HG02981 (cell line): ENCODE measurements around the gene NAA15.
A peak's percentile ranks its signal among the peaks of the same experiment; 100 is the strongest.
"Not testable (repeated sequence)": the region's sequence is repeated elsewhere in the genome, so short reads cannot be mapped to it uniquely, and the experiment has no call there.

Experiments
- ATAC-seq: cut with Tn5 transposase; IDR thresholded peaks from one replicate; pipeline ENCODE4 v1.9.1; 2021; ENCODE audit warnings: mild to moderate bottlenecking, moderate library complexity; ENCODE audit not compliant: unreplicated experiment

The NAA15 gene

DNA sequence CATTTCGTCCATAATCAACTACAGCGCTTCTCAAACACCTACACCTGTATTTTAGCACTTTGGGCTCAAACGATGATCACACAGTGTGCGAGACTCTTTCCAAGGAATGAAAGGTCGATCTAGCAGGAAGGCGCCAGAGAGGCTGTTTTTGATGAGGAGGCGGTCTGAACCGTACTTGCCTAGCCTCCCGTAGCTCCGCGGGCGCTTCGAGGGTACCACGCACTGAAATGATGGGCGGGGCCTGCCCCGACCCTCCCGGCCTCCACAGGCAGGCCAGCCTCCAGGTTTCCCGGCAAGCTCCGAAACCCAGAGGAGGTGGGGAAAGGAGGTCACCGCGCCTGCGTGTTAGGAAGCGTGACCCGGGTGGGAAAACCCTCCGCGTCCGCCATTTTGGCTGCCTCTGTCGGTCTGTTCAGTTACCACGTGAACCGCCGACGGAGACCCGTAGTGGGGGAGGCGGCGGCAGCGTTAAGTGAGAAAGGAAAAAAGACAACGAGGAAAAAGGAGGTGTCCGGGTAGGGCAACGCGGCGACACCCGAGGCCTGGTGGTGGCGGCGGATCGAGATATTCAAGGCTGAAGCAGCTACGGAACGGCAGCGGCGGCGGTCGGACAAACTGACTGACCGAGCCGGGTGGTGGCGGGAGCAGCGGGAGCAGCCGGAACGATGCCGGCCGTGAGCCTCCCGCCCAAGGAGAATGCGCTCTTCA lies at the start of gene NAA15:
TSS of gene NAA15 (plus strand) at position 393 of the 708 bp plus-strand sequence. CDS start at position 666, 273 bp downstream.
- peak; percentile 76 for ATAC-seq

DNA sequence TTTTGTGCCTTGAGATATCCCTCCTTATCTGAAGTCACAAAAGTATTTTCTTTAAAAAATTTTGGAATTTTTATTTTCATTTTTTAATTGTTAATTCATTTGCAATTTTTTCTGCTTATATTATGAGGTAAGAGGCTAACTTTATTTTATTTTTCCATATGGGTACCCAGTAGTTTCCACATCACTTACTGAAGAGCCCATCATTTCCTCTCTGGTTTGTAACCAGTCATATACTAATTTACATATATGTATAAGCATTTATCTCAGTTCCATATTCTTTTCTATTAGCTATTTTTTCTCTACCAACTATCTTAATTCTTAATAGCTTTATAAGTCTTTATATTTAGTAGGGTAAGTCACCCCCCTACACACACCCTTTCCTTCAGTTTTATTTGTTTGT lies 48.3 kb upstream of the NAA15 start:
- no peak for ATAC-seq

DNA sequence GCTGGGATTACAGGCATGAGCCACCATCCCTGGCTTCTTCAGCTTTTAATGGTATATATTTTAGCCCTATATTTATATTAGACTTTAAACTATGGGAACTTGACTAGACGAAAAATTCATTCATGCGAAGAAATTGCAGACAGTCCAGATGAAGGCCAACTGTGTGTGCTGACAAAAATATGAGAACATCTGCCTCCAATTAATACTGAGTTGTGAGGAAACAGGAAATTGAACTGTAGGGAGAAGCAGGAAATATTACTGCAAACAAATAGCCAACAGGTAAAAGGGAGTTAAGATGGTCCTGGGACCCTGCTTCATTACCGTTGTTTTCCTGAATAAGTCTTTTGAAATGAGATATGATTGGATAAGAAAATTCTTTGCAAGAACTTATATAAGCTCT lies 47.6 kb upstream of the NAA15 start:
- ATAC-seq = no peak

DNA sequence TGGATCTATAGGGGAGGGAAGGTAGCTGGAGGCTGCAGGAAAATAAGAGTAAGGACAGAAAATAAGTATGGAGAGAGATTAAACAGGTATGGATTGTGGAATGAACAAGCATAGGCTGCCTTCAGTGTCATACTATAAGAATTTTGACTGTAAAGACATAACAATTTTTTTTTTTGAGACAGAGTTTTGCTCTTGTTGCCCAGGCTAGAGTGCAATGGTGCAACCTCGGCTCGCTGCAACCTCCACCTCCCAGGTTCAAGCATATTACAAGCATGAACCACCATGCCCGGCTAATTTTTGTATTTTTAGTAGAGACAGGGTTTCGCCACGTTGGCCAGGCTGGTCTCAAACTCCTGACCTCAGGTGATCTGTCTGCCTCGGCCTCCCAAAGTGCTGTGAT lies 45.7 kb upstream of the NAA15 start:
- not testable (repeated sequence) for ATAC-seq

DNA sequence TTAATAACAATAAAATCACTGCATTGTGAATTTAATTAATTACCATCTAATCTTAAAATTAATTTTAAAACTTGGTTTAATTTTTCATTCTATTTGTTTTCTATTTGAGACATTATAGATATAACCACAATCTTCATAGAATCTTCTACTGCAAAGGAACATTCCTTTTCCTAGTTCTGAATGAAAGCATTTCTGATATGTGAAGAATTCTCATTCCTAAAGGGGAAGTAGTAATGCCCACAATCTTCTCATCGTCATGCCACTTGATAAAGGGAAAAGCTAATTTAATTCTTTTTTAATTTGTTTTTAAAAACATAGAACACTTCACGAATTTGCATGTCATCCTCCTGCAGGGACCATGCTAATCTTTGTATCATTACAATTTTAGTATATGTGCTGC lies 45.0 kb upstream of the NAA15 start:
- ATAC-seq = no peak

DNA sequence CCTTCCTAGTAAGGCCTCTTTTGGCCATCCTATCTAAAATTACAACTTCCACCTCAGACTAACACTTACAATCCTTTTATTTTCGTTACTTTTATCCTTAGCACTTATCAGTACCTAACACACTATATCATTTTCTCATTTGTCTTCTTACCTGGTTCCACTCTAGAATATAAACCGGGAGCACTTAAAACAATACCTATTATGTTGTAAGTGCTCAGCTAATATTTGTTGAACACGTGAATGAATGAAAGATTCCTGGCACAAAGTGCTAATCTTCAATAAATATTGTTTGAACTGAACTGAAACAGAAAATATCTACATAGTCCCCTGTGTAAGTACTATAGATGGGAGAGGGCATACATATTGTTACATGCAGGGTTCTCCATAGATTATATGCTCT lies 35.7 kb upstream of the NAA15 start:
- no peak for ATAC-seq

DNA sequence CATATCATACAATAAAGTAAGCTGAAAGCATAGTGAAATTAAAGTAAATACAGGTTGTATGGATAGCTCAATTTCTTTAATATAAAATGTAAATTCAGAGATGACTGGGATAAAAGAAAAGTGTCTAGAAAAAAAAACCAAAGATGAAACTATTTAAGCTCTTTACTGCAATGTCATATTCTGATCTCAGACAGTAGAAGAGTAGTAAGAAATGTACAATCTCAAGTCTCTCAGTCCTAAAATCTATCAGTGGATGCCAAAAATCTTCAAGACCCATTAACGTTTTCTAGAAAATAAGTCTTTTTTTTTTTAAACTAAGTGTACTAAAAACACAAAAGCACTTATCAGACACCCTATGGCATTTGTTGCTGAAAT lies 35.1 kb upstream of the NAA15 start:
- ATAC-seq = peak; percentile 0

DNA sequence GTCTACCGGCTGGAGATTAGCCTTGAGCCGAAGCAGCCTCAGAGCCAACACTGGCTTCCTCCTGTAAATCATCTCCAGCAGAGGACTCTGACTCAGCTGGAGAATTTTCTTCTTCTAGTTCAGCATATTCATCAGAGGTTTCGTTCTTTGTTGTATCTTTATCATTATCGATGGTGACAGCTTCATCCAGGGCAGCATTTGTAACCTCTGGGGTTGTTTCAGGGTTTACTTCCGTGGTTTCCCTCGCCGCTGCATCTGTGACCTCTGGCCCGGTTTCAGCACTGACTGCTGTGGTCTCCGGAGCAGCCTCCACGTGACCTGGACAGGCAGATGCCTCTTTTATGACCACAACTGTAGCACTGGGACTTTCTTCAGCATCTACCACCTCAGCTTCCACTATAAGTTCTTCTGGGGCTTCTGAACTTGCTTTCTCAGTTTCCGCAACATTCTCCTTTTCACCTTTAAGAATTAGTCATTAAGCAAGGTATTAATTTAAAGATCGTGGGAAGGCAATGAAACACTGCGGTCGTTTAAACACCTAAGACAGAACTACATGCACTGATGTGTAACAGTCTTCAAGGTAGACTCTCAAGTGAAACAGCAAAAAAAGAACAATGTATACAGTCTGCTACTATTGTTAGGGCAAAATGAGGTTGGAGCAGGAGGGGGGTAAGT lies 34.6 kb upstream of the NAA15 start:
- peak; percentile 96 for ATAC-seq

DNA sequence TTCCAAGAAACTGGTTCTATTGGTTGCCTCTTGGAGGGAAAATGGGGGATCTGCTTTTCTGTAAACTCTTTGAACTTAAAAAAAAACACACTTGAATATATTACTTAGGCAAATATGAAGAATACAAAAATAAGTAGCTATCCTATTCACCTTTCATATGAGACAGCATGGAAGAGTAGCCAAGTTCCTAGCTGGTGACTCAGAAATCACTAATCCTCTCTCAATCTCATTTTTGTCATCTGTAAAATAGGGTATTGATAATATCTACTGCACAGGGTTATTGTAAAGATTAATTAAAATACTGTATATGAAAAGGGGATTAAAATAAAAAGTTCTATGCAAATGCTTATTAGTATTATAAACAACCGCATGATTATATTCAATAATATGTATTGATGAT lies 34.0 kb upstream of the NAA15 start:
- ATAC-seq = no peak

DNA sequence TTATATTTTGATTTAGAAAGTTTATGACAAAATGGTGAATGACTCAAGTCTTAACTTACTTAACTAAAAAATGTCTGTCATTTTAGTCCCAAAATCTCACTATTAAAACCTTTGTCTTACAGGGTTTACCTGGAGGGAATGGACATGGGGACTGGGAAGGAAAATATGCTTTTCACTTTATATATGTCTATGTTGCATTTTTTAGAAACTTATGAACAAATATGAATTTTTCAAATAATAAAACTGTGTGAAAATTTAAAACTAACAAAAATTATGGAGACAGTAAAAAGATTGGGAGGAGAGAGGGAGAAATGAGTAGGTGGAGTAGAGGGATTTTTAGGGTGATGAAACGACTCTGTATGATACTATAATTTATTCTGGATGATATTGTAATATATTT lies 27.5 kb upstream of the NAA15 start:
- no peak for ATAC-seq

DNA sequence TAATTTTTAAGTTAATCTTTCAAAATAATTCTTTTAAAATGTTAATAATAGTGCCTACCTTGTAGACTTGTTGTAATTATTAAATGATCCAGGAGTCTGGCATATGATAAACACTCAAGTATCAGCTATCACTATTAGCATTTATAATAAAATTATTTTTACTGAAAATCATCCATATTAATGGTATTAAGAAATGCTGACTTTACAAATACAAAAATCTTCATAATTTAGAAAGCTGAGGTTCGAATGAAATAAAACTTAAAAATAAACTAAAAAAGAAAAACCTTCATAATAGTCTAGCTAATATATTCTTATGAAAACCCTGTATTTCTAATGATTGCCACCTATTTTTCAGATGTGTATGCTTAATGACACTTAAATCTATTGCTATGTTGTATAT lies 26.5 kb upstream of the NAA15 start:
- ATAC-seq = no peak

DNA sequence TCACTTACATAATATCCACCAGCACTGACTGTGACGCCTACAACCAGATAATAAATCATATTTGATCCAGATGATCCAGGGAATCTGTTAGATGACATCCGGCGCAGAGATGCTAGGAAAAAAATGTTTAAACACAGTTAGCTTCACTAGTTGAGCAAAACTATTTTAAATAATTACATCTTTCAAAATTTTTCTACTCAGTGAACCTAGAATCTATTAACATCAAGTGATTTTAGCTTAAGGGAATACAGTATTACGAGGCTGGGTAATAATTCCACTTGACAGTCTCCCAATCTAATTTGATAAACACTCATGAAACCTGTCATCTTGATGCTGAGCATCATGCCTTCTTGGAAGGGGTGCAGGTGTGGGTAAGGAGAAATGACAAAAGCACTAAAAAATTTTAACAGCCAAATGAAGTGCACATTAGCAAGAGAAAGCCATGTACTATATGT lies 26.0 kb upstream of the NAA15 start:
- ATAC-seq = no peak

DNA sequence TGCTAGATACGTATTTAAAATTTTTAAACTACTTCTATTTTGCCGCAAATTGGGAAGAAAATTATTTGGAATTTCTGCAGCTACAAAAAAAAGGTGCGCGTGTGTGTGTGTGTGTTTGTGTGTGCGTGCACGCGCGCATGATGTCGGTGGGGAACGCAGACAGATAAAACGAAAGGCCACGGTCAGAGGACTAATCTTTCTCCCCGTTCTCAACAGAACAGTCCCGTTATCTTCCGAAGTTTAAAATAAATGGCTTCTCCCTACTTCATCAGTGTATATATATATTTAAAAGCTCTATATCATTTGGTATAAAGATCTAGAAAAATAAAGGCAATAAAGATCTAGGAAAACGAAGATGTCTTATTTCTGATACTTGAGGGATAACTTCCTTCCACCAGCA lies 22.8 kb upstream of the NAA15 start:
- ATAC-seq = no peak

DNA sequence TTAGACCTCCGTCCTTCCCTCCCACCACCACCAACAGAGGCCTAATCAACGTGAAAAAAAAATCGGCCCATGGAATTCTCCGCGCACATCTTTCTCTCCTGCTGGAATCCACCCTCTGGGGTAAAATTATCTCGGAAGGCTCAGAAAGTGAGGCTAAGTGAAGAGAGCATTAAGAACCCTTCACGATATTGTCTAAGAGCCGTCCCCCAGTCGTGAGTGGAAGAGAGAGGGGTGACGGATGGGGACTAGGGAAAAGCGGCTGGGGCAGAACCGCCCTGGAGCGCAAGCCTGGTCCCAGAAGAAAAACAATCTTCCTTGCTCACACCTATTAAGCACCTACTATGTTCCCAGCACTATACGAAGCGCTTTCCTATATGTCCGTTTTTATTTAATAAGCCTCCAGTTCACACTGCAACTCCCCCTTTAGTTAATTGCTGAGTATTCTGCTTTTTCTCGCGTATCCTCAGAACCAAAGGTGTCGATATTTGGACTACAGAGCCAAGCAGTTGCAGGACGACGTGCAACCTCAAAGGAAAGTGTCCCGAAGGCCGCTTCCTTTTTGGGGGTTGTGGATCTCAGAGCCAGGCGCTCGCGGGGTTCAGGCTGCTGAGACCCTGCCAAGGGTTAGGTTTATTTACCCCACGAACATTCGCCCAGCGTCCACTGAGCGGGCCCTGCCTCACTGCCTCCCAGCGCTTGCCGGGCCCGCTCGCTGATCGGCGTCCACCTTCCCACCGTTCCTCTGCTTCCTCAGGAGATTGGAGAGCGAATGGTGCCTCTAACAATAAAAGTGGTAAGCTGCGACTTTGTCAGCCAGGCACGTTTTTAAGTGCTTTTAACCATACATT lies 22.2 kb upstream of the NAA15 start:
- no peak for ATAC-seq

DNA sequence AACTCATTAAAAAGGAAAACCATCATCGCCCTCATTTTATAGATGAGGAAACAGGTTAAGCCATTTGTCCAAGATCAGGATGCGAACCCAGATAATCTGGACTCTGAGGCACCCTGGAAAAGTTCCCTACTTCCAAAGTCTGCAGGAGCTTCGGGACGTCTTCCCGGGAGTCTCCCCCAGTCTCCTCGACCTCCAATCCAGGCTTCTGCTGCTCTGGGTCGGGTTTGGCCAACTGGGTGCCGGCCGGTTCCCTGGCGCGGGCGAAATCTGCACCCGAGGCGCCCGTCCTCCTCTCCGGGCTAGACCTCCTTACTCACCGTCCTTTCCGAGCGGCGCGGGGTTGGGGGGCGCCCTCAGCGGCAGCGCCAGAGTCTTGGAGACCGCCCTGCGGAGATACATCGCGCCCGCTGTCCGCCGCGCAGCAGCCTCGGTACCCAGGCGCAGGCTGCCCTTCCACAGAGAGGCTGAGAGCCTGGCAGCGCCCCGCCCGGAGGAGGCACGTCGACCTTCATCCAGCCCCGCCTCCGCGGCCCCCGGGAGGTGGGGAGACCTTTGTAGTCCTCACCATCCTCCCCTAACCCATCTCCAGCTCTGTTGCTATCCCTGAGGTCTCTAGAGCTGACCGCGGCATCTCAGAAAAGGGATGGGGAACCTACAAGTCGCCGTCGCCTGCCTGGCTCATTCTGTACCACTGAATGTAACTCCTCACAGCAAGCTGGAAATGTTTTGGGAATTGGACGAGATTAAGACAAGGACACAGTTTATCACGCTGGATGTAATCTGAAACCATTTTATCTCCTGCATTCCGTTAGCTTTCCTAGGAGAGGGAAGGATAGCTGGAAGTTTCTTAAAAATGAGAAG lies 21.3 kb upstream of the NAA15 start, which contains the start of gene MGARP:
TSS of gene MGARP (minus strand) at position 466 of the 861 bp plus-strand sequence. CDS start at position 399, 67 bp downstream.
- ATAC-seq = peak; percentile 50

DNA sequence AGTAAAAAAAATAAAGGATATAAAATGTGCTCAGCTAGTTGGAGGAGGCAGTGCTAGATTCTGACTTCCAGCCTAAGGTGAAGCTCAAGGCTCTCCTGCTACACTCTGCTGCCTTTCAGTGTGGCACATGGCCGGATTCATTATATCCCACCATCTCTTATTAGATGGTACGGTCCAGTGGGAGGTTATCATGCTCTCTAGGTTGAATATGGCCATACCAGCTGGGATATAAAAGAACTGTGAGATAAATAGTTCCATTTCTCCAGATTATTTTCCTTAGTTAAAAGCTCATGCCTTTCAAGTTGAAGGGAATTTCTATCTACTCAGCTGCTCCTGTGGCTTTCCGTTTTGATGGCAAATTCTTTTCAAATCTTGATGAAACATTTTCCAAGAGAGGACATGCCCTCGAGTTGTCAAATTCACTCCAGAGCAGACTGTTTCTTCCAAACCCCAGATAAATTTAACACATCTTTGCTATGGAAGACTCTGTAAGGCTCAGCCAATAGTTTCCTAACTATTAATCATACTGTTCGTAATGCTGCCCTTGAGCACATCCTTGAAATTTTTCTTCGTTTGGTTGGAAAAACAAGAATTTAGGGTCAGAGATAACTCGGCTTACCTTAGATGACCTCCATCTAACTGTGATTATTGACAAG lies 19.1 kb upstream of the NAA15 start:
- ATAC-seq = no peak

DNA sequence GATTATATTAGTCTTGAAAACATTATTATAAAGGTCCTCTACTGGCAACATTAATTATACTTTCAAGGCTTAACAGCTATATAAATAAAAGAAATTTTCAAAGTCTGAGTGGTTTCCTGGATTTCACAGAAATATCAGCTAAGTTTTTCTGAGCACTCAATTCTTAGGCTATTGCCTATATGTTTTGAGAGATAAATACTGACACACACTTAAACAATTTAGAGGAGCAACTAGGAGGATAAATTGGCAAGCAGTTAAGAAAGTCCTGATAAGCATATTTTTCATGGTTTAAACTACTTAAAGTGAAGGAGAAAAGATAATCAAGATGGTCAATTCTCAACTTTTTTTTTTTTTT lies 18.6 kb upstream of the NAA15 start:
- ATAC-seq = no peak

DNA sequence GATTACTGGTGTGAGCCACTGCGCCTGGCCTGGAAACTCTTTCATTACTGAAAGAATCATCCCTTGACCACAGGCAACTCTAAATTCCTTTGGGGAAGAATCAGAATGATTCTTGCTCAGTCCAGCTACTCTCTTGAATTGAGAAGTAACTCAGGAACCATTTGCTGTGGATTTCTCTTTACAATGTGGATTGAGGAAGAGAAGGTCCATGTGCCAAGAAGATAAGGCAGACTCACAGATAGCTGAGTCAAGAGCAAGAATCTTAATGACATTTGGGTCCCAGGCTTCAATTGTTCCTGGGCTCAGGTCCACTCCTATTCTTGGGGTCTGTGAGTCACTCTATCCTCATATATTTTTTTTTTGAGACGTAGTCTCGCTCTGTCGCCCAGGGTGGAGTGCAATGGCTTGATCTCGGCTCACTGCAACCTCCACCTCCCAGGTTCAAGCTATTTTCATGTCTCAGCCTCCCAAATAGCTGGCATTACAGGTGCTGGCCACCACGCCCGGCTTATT lies 15.1 kb upstream of the NAA15 start:
- no peak for ATAC-seq

DNA sequence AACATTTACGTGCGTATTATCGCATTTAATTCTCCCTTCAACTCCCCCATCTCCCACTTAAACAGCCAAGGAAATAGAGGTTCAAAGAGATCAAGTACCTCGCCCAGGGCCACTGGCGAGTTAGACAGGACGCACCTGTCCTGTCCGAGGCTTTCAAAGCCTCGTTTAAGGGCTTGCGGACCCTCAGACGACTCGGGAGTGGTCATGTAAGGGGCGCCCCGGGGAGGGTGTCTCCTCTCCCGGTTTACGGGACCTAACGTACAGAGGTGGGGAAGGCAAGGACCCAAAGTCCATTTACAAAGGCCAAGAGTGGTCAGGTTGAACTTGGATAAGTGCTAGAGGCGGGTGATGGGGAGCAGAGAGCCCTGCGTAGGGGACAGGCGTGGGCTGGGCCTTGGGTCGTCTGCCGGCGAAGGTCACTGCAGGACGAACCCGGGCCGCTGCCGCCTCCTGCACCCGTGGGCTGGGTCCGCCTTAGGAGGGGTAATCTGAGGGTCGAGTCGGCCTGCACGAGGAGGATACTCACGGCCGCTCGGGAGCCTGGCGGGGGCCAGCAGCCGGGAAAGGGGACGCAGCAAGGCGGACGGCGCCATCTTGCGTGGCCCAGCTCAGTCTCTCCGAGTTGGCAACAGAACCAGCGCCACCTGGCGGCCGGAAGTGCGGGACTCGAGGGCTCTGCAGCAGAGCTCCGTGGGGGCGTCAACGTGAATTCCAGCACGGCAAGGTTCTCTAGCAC lies 5.9 kb upstream of the NAA15 start:
- peak; percentile 90 for ATAC-seq
